CD4-positive, alpha-beta T cell treated with Interleukin-1 beta for 1 hour (primary cell): Measurements from ENCODE around the gene METTL16.
"Not testable (repeated sequence)": the region's sequence is repeated elsewhere in the genome, so short reads cannot be mapped to it uniquely, and the experiment has no call there.

Source experiments
- DNase-seq, 2 donors: peaks; one replicate each; pipeline ENCODE4 v3.0.0-alpha.2; 2020 to 2022

Gene METTL16

GRCh38 chr17:2502871-2503580 is 8.7 kb downstream of the METTL16 start:
- DNase-seq: no peak

- no peak for DNase-seq
Measured at GRCh38 chr17:2500446-2500845, 11.2 kb downstream of the METTL16 start.

GRCh38 chr17:2489286-2489685 is 22.4 kb downstream of the METTL16 start:
- not testable (repeated sequence) for DNase-seq

GRCh38 chr17:2487306-2487705 is 24.4 kb downstream of the METTL16 start:
- DNase-seq: no peak

GRCh38 chr17:2486709-2487108 is 25.0 kb downstream of the METTL16 start:
- DNase-seq: not testable (repeated sequence)

- DNase-seq: no peak
Measured at GRCh38 chr17:2485970-2486369, 25.7 kb downstream of the METTL16 start.

GRCh38 chr17:2485543-2485942 is 26.1 kb downstream of the METTL16 start:
- DNase-seq: no peak

GRCh38 chr17:2484876-2485275 is 26.8 kb downstream of the METTL16 start:
- no peak for DNase-seq

GRCh38 chr17:2483084-2483483 is 28.6 kb downstream of the METTL16 start:
- no peak for DNase-seq

- DNase-seq: peak in 1 of 2 donors; percentile 47
Measured at GRCh38 chr17:2482218-2482617, 29.5 kb downstream of the METTL16 start.

- DNase-seq: peak in 1 of 2 donors; percentile 1
Measured at GRCh38 chr17:2481760-2482159, 29.9 kb downstream of the METTL16 start.

GRCh38 chr17:2478458-2478857 is 33.2 kb downstream of the METTL16 start:
- DNase-seq: no peak

GRCh38 chr17:2475056-2475455 is 36.6 kb downstream of the METTL16 start:
- no peak for DNase-seq

GRCh38 chr17:2474371-2474770 is 37.3 kb downstream of the METTL16 start:
- no peak for DNase-seq

GRCh38 chr17:2468270-2468669 is 43.4 kb downstream of the METTL16 start:
- DNase-seq: no peak

- DNase-seq: no peak
Measured at GRCh38 chr17:2466931-2467330, 44.8 kb downstream of the METTL16 start.

- DNase-seq: no peak
Measured at GRCh38 chr17:2462481-2462880, 49.2 kb downstream of the METTL16 start.

GRCh38 chr17:2459917-2460271 is 51.8 kb downstream of the METTL16 start:
- no peak for DNase-seq

GRCh38 chr17:2457913-2458312 is 53.8 kb downstream of the METTL16 start:
- no peak for DNase-seq

- DNase-seq: no peak
Measured at GRCh38 chr17:2456475-2456874, 55.2 kb downstream of the METTL16 start.

GRCh38 chr17:2455956-2456355 is 55.7 kb downstream of the METTL16 start:
- DNase-seq: no peak

- no peak for DNase-seq
Measured at GRCh38 chr17:2453866-2454265, 57.8 kb downstream of the METTL16 start.

- DNase-seq: no peak
Measured at GRCh38 chr17:2453325-2453724, 58.4 kb downstream of the METTL16 start.

- DNase-seq: no peak
Measured at GRCh38 chr17:2452216-2452750, 59.4 kb downstream of the METTL16 start.

- no peak for DNase-seq
Measured at GRCh38 chr17:2450016-2450650, 61.6 kb downstream of the METTL16 start.
